Activated CD8-positive, alpha-beta memory T cell treated with anti-CD3 and anti-CD28 coated beads for 1 hour (primary cell): ENCODE data around the gene SDF4.

ENCODE experiments used
- DNase-seq, 2 donors: peaks; one replicate each; pipeline ENCODE4 v3.0.0-alpha.2; 2020; ENCODE audit warnings: low read depth in 1 of 2; ENCODE audit errors: extremely low read depth in 1 of 2

Gene SDF4, protein sequence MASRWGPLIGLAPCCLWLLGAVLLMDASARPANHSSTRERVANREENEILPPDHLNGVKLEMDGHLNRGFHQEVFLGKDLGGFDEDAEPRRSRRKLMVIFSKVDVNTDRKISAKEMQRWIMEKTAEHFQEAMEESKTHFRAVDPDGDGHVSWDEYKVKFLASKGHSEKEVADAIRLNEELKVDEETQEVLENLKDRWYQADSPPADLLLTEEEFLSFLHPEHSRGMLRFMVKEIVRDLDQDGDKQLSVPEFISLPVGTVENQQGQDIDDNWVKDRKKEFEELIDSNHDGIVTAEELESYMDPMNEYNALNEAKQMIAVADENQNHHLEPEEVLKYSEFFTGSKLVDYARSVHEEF

DNA sequence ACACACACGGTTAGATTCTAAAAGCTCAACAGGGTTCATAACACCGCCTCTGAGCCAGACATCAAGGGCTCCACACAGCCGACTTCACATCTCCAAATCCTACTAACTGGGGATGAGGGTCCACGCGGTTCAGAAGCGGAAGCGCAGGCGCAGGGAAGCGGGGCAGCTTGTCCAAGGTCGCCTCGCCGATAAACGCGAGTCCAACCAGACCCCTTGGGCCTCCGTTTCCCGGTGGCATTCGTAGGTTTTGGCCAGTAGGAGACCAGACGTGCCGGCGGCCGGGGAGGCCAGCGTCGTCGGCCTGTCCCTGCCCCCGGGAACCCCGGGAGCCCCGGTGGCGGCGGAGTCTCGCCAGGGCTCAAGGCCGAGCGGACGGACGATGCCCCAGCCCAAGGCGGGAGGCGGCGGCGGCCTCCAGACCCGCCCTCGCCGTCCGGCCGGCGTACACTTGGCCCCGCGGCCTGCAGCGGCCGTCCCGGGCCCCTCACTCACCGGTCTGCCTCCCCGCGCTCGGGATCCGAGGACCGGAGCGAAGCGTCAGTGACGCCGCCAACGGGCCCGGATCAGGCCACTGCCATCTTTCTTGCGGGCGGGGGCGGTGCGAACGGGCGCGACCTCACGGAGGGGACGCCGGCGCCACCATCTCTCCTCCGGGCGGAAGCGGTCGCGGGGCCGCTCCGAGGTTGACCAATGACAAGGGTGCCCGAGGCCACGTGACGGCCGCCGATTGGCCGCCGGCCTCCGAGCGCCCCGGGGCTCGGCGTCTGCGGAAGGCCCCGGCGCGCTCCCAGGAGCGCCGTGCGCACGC, at the start of gene SDF4:
Gene SDF4, minus strand, starts transcription at position 602 of the 808 bp plus-strand sequence. CDS start 3,229 bp downstream, outside the sequence.
- DNase-seq = peak; percentile 89 to 96

DNA sequence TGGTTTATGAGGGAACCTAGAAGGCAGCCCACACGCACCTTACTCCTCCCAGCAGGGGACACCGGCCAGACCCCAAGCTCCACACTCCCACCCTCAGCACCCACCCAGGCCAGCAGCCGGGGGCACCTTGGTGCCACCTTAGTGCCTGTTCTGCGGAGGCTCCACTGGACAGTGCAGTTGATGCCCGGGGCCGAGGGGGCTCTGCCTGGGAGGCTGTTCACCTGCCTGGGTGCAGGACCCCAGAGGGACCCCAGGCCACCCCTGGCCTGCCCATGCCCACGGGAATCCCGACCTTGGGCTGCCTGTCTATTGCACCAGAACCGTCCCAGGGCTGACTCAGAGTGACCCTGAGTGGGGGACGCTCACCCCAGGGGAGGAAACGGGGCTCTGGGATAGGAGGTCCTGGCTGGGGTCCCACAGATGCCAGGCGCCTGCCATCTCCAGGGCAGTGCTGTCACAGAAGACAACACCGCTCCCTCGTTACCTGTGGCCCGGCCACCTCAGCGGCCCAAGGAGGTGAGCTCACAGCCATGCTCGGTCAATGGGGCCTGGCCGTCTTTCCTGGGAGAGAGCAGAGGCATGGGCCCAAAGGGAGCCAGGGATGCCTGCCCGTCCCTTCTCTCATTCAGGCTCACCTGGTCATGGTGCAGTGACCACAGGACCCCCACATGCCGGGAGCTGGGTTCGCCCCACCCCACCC, 49.1 kb upstream of the SDF4 start:
- DNase-seq = no peak

DNA sequence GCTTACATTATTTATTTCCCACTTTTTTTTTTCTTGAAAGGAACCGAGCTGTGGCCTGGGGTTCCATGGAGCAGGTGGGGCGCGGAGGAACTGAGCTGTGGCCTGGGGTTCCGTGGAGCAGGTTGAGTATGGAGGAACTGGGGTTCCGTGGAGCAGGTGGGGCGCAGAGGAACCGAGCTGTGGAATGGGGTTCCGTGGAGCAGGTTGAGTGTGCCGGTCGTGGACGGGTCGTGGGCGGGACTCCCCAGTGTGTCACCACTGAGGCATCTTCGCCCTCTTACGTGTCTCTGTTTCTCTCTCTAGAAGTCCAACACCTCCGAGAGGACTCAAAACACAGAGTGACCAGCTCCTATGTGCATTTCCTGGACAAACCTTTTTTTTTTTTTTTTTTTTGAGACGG, 47.2 kb upstream of the SDF4 start:
- no peak for DNase-seq

DNA sequence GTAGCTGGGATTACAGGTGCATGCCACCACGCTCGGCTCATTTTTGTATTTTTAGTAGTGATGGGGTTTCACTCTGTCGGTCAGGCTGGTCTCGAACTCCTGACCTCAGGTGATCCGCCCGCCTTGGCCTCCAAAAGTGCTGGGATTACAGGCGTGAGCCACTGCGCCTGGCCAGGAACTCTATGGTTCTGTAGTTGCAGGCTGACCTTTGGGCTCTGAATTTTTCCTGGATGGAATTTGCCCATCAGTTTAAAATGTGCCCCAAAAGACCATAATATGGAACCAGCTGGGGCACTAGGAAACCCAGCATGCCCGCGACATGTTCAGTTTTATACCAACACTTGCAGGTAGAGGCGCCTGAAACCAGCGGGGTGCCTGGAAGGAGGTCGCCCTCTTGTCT, 46.8 kb upstream of the SDF4 start:
- no peak for DNase-seq

DNA sequence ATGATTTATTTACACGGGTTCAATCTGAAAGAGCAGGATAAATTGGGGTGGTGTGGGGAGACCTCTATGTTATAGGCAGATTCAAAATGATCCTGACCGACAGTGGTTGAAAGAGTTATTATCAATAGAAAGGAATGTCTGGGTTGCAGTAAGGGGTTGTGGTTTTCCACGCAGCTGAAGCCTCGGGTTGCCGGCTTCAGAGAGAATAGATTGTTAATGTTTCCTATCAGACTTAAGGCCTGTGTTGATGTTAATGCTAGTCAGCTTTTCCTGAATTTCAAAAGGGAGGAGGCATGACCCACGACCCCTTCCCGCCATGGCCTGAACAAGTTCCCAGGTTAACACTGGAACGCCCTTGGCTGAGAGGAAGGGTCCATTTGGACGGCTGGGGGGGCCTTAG, 44.0 kb upstream of the SDF4 start:
- no peak for DNase-seq

DNA sequence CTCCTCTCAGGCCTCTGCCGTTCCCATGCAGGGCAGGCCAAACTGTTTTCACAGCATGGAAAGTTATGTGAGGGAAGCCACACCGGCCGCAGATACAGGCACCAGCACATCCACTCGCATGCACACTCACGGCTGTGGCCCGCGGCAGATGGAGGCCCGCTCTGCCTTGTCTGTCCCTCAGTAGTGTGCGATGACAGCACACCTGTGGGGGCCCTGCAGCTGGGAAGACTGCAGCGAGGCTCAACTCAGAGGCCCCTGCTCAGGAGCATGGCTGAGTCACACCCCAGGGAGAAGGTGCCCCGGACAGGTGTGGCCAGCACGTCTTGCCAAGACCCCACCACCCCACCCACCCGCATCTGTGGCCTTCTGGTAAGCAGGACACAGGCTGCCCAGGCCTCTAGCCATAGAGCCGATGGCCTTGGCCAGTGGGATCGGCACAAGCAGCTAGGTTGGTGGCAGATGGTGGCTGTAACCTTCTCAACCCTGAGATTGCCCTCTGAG, 43.2 kb upstream of the SDF4 start:
- no peak for DNase-seq

DNA sequence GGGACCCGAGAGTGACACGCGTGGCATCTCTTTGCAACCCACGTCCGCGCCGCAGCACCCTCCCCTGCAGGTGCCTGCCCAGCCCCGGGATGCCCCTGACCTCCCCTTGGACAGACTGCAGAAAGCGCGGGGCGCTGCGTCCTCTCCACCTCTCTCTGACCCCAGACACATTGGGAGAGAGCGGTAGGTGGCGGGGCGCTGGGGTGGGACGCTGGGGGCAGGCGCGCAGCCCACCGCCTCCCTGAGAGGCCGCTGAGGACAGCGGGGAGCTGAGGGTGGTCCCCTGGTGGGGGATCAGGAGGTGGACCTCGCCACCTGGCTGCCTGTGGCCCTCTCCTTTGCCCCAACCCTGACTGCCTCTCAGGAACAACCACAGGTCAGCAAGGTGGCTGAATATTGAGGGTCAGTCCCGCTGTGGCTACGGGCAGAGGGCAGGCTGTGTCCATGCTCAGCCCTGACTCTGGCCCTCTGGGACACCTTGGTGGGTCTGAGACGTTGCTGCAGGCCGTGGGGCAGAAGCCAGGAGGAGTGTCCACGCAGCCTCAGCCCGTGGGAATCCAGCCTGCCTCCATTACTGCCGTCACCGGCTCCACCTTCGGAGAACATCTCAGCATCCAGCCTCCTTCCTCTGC, 42.6 kb upstream of the SDF4 start:
- DNase-seq = no peak

DNA sequence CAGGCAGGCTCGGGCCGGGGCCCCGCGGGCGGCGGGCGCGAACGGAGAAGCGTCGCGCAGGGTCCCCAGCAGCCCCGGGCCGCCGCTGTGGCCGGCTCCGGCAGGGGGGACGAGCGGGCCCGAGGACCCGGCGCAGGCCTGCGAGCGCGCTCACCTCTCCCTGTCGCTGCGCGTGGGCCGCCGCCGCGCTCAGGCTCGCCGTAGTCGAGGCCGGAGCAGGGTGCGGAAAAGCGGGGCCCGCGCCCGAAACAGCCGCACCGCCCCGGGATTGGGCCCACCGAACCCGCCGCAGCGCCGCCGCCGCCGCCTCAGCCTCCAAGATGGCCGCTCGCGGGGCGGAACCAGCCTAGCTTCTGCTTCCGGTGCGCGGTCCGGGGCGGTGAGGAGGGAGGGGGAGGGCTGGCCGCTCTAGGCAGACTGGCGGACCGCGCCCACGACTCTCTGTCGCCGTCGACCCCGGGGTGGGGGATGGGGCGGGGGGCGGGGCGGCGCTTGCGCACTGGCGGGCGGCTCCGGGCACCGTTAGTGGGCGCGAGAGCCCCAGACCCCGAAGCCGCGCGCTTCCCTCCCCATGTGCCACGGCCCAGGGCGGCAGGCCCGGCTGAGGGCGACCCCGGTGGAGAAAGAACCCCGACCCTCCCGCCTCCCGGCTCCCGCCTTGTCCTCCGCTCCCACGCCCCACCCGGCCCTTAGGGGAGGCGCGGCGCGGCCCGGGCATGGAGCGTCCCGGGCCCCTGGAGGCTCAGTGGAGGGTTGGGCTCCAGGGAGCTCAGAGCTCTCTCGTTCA, 41.9 kb upstream of the SDF4 start, which contains the start of gene UBE2J2:
Gene UBE2J2, minus strand, starts transcription at position 343 of the 787 bp plus-strand sequence. CDS start 5,862 bp downstream, outside the sequence.
- peak; percentile 82 to 89 for DNase-seq

DNA sequence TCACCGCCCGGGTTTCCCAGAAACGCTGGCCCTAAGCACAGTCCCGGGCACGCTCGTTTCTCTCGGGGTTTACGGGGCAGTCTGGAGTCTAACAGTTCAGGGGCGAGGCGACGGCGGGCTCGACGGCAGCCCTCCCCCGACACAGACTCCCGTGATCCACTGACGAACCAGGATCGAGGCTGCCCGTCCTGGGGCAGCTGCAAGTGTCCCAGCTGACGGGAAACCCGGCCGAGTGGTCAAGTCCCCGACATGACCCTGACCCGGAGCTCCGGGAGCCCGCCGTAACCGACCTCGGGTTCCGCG, 41.4 kb upstream of the SDF4 start:
- no peak for DNase-seq

DNA sequence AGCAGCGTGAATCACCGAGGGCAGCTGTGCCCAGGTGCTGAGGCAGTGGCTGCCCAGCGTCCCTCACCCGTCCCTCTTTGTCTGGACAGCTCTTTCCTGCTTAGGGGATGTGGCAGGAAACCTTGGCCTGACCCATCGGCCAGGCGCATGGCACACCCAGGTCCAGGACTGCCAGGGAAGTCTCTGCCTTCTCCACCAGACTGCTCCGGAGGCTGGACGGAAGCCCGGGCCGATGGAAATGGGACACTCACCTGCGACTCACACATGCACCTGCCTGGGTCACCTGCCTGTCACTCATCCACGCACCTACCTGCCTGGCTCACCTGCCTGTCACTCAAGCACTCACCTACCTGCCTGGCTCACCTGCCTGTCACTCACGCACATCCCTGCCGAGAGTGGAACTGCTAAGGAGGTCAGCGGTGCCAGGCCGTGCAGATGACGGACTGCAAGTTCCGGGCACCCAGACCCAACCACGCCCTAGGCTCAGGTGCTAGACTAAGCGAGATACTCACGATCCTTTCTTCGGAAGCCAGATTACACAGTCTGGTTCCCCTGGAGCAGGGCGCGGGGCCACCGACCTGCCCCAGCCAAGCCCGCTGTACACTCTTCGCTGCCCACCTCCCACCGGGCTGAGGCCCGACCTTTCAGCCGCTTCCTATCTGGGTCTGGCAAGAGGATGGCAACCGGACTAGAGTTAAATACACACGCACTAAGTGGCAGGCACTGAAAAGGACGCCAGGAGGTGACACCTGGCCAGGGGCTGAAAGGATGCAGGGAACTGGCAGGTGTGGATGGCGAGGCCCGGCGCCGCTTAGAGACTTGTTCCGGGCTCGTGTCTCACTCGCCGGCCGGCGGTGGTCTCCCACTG, 40.8 kb upstream of the SDF4 start:
- DNase-seq = no peak

DNA sequence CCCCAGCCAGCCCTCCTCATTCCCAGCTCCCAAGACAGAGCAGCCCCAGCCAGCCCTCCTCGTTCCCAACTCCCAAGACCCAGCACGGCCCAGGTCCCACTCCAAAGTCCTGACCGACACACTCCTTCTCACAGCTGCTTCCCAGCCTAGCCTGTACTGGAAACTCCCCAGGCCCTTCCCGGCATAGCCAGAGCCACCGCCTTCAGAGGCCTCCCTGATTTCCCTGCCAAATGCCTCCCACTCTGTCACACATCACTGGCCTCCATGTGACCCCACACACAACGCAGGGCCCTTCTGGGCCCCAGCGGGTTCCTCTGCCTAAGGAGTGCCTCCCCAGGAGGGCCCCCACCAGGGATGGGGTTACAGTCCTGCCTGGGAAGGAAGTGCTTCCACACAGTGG, 39.0 kb upstream of the SDF4 start:
- no peak for DNase-seq

DNA sequence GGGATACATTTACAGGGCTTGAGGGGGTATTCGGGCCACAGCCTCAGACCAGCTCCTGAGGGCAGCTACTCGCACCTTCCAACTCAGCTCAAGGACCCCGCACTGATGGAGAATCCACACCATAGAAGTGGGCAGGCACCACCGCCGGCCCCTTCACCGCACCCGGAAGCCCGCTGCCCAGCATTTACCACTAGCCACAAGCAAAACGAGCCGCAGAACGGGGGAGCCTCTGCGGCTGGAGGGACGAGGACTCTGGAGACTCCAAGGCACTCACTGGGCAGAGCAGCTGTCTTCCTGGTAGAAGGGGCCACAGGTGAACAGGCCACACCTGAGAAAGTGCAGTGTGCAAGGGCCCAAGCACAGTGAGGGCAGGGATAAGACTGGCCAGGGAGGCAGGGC, 36.5 kb upstream of the SDF4 start:
- DNase-seq = no peak

DNA sequence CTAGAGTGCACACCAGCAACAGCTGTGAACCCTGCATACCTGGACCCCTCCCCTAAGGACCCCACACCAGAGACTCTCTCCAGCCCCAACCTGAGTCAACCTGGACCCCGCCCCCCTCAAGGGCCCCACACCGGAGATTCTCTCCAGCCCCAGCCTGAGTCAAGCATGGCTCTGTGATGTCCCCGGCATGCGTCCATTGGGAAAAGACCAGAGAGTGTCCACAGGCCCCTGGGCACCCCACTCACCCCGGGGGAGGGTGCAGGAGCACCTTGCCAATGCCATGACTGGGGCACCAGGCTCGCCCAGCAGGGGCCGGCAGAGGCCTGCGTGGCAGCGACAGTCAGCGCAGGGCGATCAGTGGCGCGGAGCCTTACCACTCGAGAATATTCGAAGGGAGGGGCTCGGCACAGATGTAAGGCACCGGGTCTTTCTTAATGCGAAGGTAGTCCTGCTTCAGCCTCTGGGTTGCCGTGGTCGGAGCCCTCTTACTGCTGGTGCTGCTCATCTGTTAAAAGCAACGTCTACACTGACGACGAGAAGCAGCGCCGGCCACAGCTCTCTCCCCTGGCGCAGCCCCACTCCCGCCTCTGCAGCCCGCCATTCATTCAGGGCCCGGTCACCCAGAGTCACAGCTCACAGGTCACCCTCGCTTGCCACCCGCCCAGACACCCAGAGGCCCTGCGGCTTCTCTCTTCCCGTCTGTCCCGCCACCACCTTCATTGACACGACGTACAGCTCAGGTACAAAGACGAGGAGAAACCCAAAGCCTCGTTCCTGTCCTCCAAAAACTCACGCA, 35.9 kb upstream of the SDF4 start:
- DNase-seq = no peak

DNA sequence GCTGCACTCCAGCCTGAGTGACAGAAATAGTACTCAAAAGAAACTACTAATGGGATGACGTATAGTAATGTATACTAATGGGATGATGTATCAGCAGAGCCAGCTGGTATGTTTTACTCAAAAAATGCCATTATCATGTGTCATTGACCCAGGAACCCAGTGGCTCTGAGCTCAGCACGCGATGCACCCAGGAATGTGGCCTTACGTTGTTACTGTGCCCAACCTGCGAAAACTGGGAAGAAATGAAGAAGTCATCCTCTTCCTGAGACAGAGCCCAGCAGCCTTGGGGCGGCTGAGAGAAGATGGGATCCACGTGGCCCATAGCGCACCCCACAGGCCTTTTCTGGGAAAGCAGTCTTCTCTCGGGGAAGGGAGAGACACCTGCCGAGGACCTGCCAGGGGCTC, 33.1 kb upstream of the SDF4 start:
- no peak for DNase-seq

DNA sequence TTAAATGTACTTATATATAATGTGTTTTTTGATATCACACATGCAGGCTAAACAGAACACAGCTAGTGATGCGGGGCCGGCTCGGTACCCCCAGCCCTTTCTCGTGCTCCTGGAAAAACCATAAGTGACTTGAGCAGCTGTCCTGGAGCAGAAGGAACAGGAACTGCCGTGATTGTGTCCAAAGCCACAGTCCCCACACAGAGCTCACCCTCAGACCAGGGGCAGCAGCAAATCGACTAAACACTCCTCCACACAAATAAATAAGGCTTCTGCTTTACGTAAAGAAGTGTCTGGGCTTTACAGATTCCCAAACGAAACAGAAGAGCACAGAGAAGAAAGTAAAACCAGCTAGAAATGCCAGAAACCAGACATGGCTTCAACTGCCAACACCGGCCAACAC, 32.2 kb upstream of the SDF4 start:
- DNase-seq = no peak

DNA sequence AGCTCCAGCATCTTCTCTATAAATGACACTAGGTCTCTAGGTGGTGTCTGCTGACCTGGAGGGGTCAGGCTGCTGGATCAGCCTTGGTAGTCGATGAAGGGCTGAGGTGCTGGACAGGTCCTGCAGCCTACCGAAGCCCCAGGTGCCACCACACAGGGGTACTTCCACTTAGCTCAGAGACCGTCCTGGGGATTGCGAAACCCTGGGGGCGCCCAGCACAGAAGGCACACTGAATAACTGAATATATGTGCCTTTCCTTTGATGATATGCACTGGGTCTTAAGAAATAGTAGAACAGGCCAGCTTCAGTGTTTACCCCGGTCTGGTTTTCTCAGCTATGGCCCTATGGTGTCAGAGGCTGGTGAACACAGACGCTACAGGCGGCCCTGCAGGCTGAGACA, 31.0 kb upstream of the SDF4 start:
- DNase-seq = no peak

DNA sequence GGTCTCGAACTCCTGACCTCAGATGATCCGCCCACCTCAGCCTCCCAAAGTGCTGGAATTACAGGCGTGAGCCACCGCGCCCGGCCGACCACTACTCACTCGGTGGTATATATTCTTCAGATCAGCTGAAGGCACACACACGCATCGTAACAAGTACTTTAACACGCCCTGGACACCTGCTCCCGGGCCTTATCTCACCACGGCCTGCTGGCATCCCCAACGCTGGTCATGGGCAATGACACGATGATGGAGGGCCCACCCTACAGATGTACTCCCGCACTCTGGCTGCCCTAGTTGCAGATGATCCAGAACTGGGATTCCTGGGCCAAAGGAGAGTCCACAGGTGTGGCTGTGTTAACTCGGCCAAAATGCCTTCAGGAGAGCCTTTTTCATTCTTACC, 30.3 kb upstream of the SDF4 start:
- DNase-seq = no peak

DNA sequence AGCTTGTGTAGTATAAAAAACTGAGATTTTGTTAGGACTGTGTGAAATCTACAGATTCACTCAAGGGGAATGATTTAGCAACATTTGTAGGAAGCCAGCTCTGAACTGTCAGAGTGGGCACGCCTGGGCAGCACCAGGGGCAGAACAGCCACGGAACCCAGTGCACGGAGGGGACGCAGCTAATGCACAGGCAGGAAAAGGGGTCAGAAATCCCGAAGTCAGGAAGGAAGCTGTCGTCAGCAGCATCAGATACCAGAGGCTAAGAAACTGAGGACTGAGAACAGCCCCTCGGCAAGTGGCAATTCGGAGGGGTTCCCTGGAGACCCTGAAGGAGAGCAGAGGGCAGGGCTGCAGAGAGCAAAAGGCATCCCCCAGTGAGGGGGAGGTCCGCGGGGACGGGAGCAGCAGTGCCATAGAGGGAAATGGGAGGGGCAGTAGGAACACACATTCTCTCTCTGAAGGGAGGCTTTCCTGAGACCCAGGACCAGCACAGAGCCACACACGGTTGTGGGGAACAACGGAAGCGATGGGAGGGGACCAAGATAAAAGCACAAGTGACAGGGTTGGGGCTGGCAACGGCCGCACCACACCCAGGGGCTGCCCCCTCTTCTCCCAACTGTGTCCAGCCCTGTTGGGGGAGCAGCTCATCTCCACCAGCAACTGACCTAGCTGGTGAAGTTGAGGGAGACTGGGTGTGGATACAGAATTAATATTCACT, 29.2 kb upstream of the SDF4 start:
- DNase-seq = no peak
